HepG2 (cell line): Measurements from ENCODE around the gene BLOC1S1. TPM values are rescaled to one million over a fixed set of nuclear protein-coding genes. Genes with fewer than 3 reads are reported as not detected.

Experiments
- AHDC1 ChIP-seq: sonication (generic); formaldehyde crosslinking; IDR thresholded peaks from 2 replicates; pipeline ENCODE4 v1.5.1; 2020; ENCODE audit warnings: mild to moderate bottlenecking, missing genetic modification reagents, borderline replicate concordance
- AKAP8 ChIP-seq: sonication (generic); formaldehyde crosslinking; IDR thresholded peaks from 2 replicates; pipeline ENCODE4 v1.5.1; 2020; ENCODE audit warnings: mild to moderate bottlenecking, missing genetic modification reagents
- CHD2 ChIP-seq: IDR thresholded peaks from 2 replicates; pipeline ENCODE4 v1.6.1; 2011; ENCODE audit warnings: low read depth, low read length, improper control_type of control experiment
- FOXC1 ChIP-seq: sonication (generic); formaldehyde crosslinking; IDR thresholded peaks from 2 replicates; pipeline ENCODE4 v1.8.0; 2022; ENCODE audit warnings: mild to moderate bottlenecking, missing genetic modification reagents, borderline replicate concordance
- IRF1 ChIP-seq: sonication (generic); formaldehyde crosslinking; IDR thresholded peaks from 2 replicates; pipeline ENCODE4 v1.4.0; 2020; ENCODE audit warnings: low read depth, mild to moderate bottlenecking, missing genetic modification reagents
- NFIC ChIP-seq: IDR thresholded peaks from 2 replicates; pipeline ENCODE4 v1.6.1; 2012; ENCODE audit warnings: mild to moderate bottlenecking, low read length, inconsistent platforms
- PAXIP1 ChIP-seq: sonication (generic); formaldehyde crosslinking; conservative IDR thresholded peaks from 2 replicates; pipeline ENCODE4 v1.4.0; 2020; ENCODE audit warnings: mild to moderate bottlenecking, missing genetic modification reagents, moderate library complexity
- SP4 ChIP-seq: sonication (generic); formaldehyde crosslinking; IDR thresholded peaks from 2 replicates; pipeline ENCODE4 v1.8.1; 2023; ENCODE audit warnings: mild to moderate bottlenecking, missing genetic modification reagents
- SP5 ChIP-seq: IDR thresholded peaks from 2 replicates; pipeline ENCODE4 v1.6.1; 2016; ENCODE audit warnings: low read depth, borderline replicate concordance
- ZBTB34 ChIP-seq: sonication (generic); formaldehyde crosslinking; IDR thresholded peaks from 2 replicates; pipeline ENCODE4 v1.8.0; 2022; ENCODE audit warnings: mild to moderate bottlenecking, missing genetic modification reagents
- ZFP36 ChIP-seq: fragments of 150-350 bp; IDR thresholded peaks from 2 replicates; pipeline ENCODE4 v1.6.1; 2018; ENCODE audit warnings: borderline replicate concordance, low read length, low read depth; ENCODE audit not compliant: partially characterized antibody
- ZMAT3 ChIP-seq: sonication (generic); formaldehyde crosslinking; conservative IDR thresholded peaks from 2 replicates; pipeline ENCODE4 v1.7.0; 2021; ENCODE audit warnings: missing genetic modification reagents
- ZNF12 ChIP-seq: sonication (generic); formaldehyde crosslinking; IDR thresholded peaks from 2 replicates; pipeline ENCODE4 v1.5.0; 2020; ENCODE audit warnings: missing genetic modification reagents
- ZNF253 ChIP-seq: sonication (generic); formaldehyde crosslinking; IDR thresholded peaks from 2 replicates; pipeline ENCODE4 v1.8.0; 2022; ENCODE audit warnings: mild to moderate bottlenecking, missing genetic modification reagents, borderline replicate concordance
- ZNF367 ChIP-seq: sonication (generic); formaldehyde crosslinking; IDR thresholded peaks from 2 replicates; pipeline ENCODE4 v1.4.0; 2020; ENCODE audit warnings: missing genetic modification reagents, borderline replicate concordance
- ZNF580 ChIP-seq: IDR thresholded peaks from 2 replicates; pipeline ENCODE4 v1.6.1; 2016; ENCODE audit warnings: low read depth, borderline replicate concordance
- polyA plus RNA-seq, 8 experiments: library from polyadenylated mRNA; depleted of rRNA in 3 of 8; stranded (reverse) in 7 of 8; unstranded in 1 of 8; fragments of >200 nt; fragmentation: Illumina TruSeq in 4 of 8; extraction: Trizol in 4 of 8; gene quantifications; 2 replicates each; pipeline versions ENCODE4 v1.2.1 to v1.2.3, GENCODE V29; 2011 to 2016; ENCODE audit warnings: low read depth in 4 of 8, missing spikeins in 1 of 8, mixed read lengths in 1 of 8; ENCODE audit not compliant: insufficient read depth in 1 of 8
- total RNA-seq, 5 experiments: library from RNA; depleted of rRNA; stranded (reverse); fragments of >200 nt; fragmentation: Illumina TruSeq; extraction: Trizol; gene quantifications; 2 replicates each; pipeline ENCODE4 v1.2.3, GENCODE V29; 2016; ENCODE audit warnings: low read depth in 1 of 5

BLOC1S1 gene
- total and polyA plus RNA-seq, 2 of the 13 experiments (the other 11 are each of a cell fraction or from before 2014, with no cell fraction given), result 55.1 to 95.3 TPM

GRCh38 chr12:55728939-55729818 lies 13.3 kb downstream of the BLOC1S1 start, which contains the start of gene CD63 (continued):
- TF ChIP-seq FOXC1 (CRISPR knock-in tag), result no peak
- TF ChIP-seq ZFP36, result no peak
- TF ChIP-seq SP4 (CRISPR knock-in tag), result no peak
- TF ChIP-seq ZBTB34 (CRISPR knock-in tag), result no peak
- 0 out of 2 replicates have a peak, but pooled peaks have one; percentile 18 for TF ChIP-seq ZMAT3 (CRISPR knock-in tag)
- TF ChIP-seq ZNF580 (CRISPR knock-in tag), result no peak
- TF ChIP-seq ZNF12, result 0 out of 2 replicates have a peak, but pooled peaks have one; percentile 30
- TF ChIP-seq CHD2, result 0 out of 2 replicates have a peak, but pooled peaks have one; percentile 27
- no peak for TF ChIP-seq NFIC
- TF ChIP-seq AHDC1 (CRISPR knock-in tag), result no peak
- TF ChIP-seq IRF1, result no peak
- TF ChIP-seq ZNF367 (CRISPR knock-in tag), result no peak
- peak; percentile 40; the same call in 1 of the 2 replicates for TF ChIP-seq SP5 (CRISPR knock-in tag)
- peak; percentile 50 for TF ChIP-seq PAXIP1 (CRISPR knock-in tag)
- no peak for TF ChIP-seq ZNF253 (CRISPR knock-in tag)
- no peak for TF ChIP-seq AKAP8 (CRISPR knock-in tag)
